H9 (cell line): Measurements from ENCODE around the gene PLXNB2. TPM values are rescaled to one million over a fixed set of nuclear protein-coding genes. Genes with fewer than 3 reads are reported as not detected.

Source experiments
- DNase-seq: peaks from one replicate; pipeline ENCODE4 v3.0.0-alpha.2; 2017
- H2AFZ ChIP-seq: one replicate; pipeline ENCODE4 v1.6.1; 2013; ENCODE audit warnings: mild to moderate bottlenecking, low read length, control low read depth, moderate library complexity
- H2AK5ac ChIP-seq: 2 replicates; pipeline ENCODE4 v1.6.1; 2013; ENCODE audit warnings: low read length, control low read depth, mixed read lengths; ENCODE audit not compliant: insufficient read length
- H2BK120ac ChIP-seq: one replicate; pipeline ENCODE4 v1.6.1; 2013; ENCODE audit warnings: low read depth, mild to moderate bottlenecking, low read length, control low read depth, inconsistent platforms; ENCODE audit not compliant: poor library complexity, severe bottlenecking
- H2BK12ac ChIP-seq: 2 replicates; pipeline ENCODE4 v1.6.1; 2013; ENCODE audit warnings: low read length, control low read depth, mixed read lengths, low read depth; ENCODE audit not compliant: insufficient read length
- H2BK15ac ChIP-seq: 2 replicates; pipeline ENCODE4 v1.6.1; 2013; ENCODE audit warnings: low read depth, low read length, control low read depth
- H2BK20ac ChIP-seq: one replicate; pipeline ENCODE4 v1.6.1; 2013; ENCODE audit warnings: low read depth, mild to moderate bottlenecking, low read length, control low read depth, inconsistent platforms; ENCODE audit not compliant: poor library complexity, severe bottlenecking
- H2BK5ac ChIP-seq: 2 replicates; pipeline ENCODE4 v1.6.1; 2013; ENCODE audit warnings: low read length, control low read depth, mixed read lengths; ENCODE audit not compliant: insufficient read length
- H3K14ac ChIP-seq: 2 replicates; pipeline ENCODE4 v1.6.1; 2013; ENCODE audit warnings: low read length, control low read depth; ENCODE audit not compliant: insufficient read depth
- H3K18ac ChIP-seq: 2 replicates; pipeline ENCODE4 v1.6.1; 2013; ENCODE audit warnings: low read depth, mild to moderate bottlenecking, mixed read lengths, low read length, control low read depth; ENCODE audit not compliant: insufficient read length
- H3K23ac ChIP-seq: 2 replicates; pipeline ENCODE4 v1.6.1; 2013; ENCODE audit warnings: low read length, control low read depth, mixed read lengths, low read depth; ENCODE audit not compliant: insufficient read length
- H3K23me2 ChIP-seq: 2 replicates; pipeline ENCODE4 v1.6.1; 2013; ENCODE audit warnings: low read depth, mild to moderate bottlenecking, mixed read lengths, low read length, control low read depth; ENCODE audit not compliant: insufficient read length, poor library complexity, severe bottlenecking
- H3K27ac ChIP-seq: 2 replicates; pipeline ENCODE4 v1.5.1; 2013; ENCODE audit warnings: low read length, control low read depth, mixed read lengths, low read depth; ENCODE audit not compliant: insufficient read length
- H3K27me3 ChIP-seq: 2 replicates; pipeline ENCODE4 v1.6.1; 2013; ENCODE audit warnings: low read length, control low read depth, inconsistent platforms; ENCODE audit not compliant: insufficient read depth
- H3K4ac ChIP-seq: 2 replicates; pipeline ENCODE4 v1.6.1; 2013; ENCODE audit warnings: low read depth, mild to moderate bottlenecking, control low read depth, inconsistent platforms, low read length, moderate library complexity
- H3K4me1 ChIP-seq: 2 replicates; pipeline ENCODE4 v1.6.1; 2013; ENCODE audit warnings: low read length, control low read depth, inconsistent platforms; ENCODE audit not compliant: insufficient read depth
- H3K4me2 ChIP-seq: 2 replicates; pipeline ENCODE4 v1.6.1; 2013; ENCODE audit warnings: low read length, control low read depth, mixed read lengths; ENCODE audit not compliant: insufficient read length, insufficient read depth
- H3K56ac ChIP-seq: 2 replicates; pipeline ENCODE4 v1.6.1; 2013; ENCODE audit warnings: low read depth, mild to moderate bottlenecking, mixed read lengths, low read length, control low read depth; ENCODE audit not compliant: insufficient read length
- H3K79me1 ChIP-seq: 2 replicates; pipeline ENCODE4 v1.6.1; 2013; ENCODE audit warnings: low read depth, mild to moderate bottlenecking, moderate library complexity, low read length, control low read depth, inconsistent platforms; ENCODE audit not compliant: insufficient read depth, poor library complexity, severe bottlenecking
- H3K79me2 ChIP-seq: 2 replicates; pipeline ENCODE4 v1.6.1; 2013; ENCODE audit warnings: low read length, control low read depth, inconsistent platforms; ENCODE audit not compliant: insufficient read depth
- H3K9ac ChIP-seq: 2 replicates; pipeline ENCODE4 v1.6.1; 2013; ENCODE audit warnings: low read length, control low read depth, mixed read lengths; ENCODE audit not compliant: insufficient read length; ENCODE audit errors: extremely low read depth
- H3K9me3 ChIP-seq: one replicate; pipeline ENCODE4 v1.6.1; 2013; ENCODE audit warnings: low read depth, low read length, inconsistent platforms; ENCODE audit not compliant: control insufficient read depth
- H3T11ph ChIP-seq: one replicate; pipeline ENCODE4 v1.6.1; 2013; ENCODE audit warnings: mild to moderate bottlenecking, low read length, control low read depth, inconsistent platforms
- H4K20me1 ChIP-seq: one replicate; pipeline ENCODE4 v1.6.1; 2013; ENCODE audit not compliant: control insufficient read depth, insufficient read length, insufficient read depth
- H4K5ac ChIP-seq: 2 replicates; pipeline ENCODE4 v1.6.1; 2013; ENCODE audit warnings: low read depth, mild to moderate bottlenecking, mixed read lengths, low read length, control low read depth; ENCODE audit not compliant: insufficient read length
- H4K8ac ChIP-seq: replicated peaks from 2 replicates; pipeline ENCODE4 v1.6.1; 2013; ENCODE audit warnings: low read length, control low read depth, mixed read lengths, low read depth; ENCODE audit not compliant: insufficient read length
- H4K91ac ChIP-seq: 2 replicates; pipeline ENCODE4 v1.6.1; 2013; ENCODE audit warnings: low read depth, mild to moderate bottlenecking, moderate library complexity, mixed read lengths, low read length, control low read depth; ENCODE audit not compliant: insufficient read length
- H3K27ac Mint-ChIP-seq, 3 experiments: 2 replicates in 2 of 3; 3 replicates in 1 of 3; pipeline ENCODE4 v1.8.0; 2020 to 2021; ENCODE audit warnings: mixed read lengths in 3 of 3, mild to moderate bottlenecking in 1 of 3, moderate library complexity in 1 of 3
- H3K27me3 Mint-ChIP-seq: 2 replicates; pipeline ENCODE4 v1.8.0; 2021; ENCODE audit warnings: low read depth, mild to moderate bottlenecking, moderate library complexity, mixed read lengths
- H3K36me3 Mint-ChIP-seq, 3 experiments: 2 replicates in 2 of 3; 3 replicates in 1 of 3; pipeline ENCODE4 v1.8.0; 2020 to 2021; ENCODE audit warnings: low read depth in 3 of 3, mixed read lengths in 3 of 3; ENCODE audit not compliant: insufficient read depth in 1 of 3
- H3K4me1 Mint-ChIP-seq, 2 experiments: 2 replicates each; pipeline ENCODE4 v1.8.0; 2020; ENCODE audit warnings: mixed read lengths in 2 of 2
- H3K4me3 Mint-ChIP-seq, 2 experiments: 2 replicates in 1 of 2; 3 replicates in 1 of 2; pipeline ENCODE4 v1.8.0; 2020 to 2021; ENCODE audit warnings: mild to moderate bottlenecking in 2 of 2, mixed read lengths in 2 of 2, moderate library complexity in 1 of 2
- H3K9me3 Mint-ChIP-seq, 2 experiments: 2 replicates in 1 of 2; 3 replicates in 1 of 2; pipeline ENCODE4 v1.8.0; 2020; ENCODE audit warnings: mild to moderate bottlenecking in 2 of 2, mixed read lengths in 2 of 2, moderate library complexity in 1 of 2
- WGBS: extraction: QIAGEN DNeasy Blood & Tissue Kit; methylation state at CpG from one replicate; pipeline ENCODE4 v1.1.7; 2013; ENCODE audit warnings: missing lambda C conversion rate, low lambda C conversion rate, mixed read lengths; ENCODE audit not compliant: insufficient read length; ENCODE audit errors: extremely low coverage; 5-methylcytosine and 5-hydroxymethylcytosine counted together
- total RNA-seq: library from RNA; stranded (reverse); gene quantifications from 2 replicates; pipeline ENCODE4 v1.2.1, GENCODE V29; 2021
- TF ChIP-seq, protein P1 (sequence below): fragments of 200-600 bp; sonication (generic); conservative IDR thresholded peaks from 3 replicates; pipeline ENCODE4 v1.8.0; 2021; ENCODE audit warnings: antibody characterized with exemption, mild to moderate bottlenecking

PLXNB2 gene
- total RNA-seq, 1 experiment from 2014 or later: 87.6 TPM

DNA sequence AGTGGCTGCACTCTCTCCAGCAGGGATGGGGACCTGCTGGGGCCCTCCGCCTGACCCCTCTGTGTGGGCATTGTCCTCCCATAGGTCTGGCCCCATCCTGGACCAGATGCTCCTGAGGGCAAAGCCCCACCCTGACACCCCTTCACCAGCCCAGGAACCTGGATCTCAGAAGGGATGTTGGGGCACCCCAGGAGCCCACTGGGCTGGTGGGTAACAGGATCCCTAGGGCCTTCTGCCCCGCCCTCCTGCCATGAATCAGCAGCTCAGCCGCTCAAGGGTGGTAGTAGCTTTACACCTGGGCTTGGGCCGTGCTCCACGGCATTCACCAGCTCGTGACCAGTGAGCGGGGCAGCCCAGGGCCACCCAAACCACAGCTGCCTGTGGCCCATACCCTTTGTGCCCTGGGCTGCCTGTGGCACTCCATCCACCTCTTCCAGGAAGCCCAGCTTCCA, 45.0 kb downstream of the PLXNB2 start:
- no peak overlapping the region for H3K9ac ChIP-seq
- H3T11ph ChIP-seq: no peak overlapping the region
- H4K91ac ChIP-seq: no peak overlapping the region
- no peak overlapping the region; a peak in 1 of 7 replicates for H3K27ac Mint-ChIP-seq
- no peak overlapping the region for H3K18ac ChIP-seq
- H2BK15ac ChIP-seq: no peak overlapping the region
- no peak overlapping the region for H3K4me2 ChIP-seq
- no peaks in the 10 kb centered on the region for H3K79me1 ChIP-seq
- H4K5ac ChIP-seq: no peak overlapping the region
- no peak for DNase-seq
- H2BK20ac ChIP-seq: no peak overlapping the region
- no peak overlapping the region for H2BK12ac ChIP-seq
- no peak overlapping the region for H3K4ac ChIP-seq
- peaks cover 64% of the 10 kb centered on the region for H3K27me3 Mint-ChIP-seq
- H2BK120ac ChIP-seq: no peak overlapping the region
- H3K79me2 ChIP-seq: no peaks in the 10 kb centered on the region
- H2AK5ac ChIP-seq: no peak overlapping the region
- no peak overlapping the region for H3K27ac ChIP-seq
- TF ChIP-seq, protein P1, sequence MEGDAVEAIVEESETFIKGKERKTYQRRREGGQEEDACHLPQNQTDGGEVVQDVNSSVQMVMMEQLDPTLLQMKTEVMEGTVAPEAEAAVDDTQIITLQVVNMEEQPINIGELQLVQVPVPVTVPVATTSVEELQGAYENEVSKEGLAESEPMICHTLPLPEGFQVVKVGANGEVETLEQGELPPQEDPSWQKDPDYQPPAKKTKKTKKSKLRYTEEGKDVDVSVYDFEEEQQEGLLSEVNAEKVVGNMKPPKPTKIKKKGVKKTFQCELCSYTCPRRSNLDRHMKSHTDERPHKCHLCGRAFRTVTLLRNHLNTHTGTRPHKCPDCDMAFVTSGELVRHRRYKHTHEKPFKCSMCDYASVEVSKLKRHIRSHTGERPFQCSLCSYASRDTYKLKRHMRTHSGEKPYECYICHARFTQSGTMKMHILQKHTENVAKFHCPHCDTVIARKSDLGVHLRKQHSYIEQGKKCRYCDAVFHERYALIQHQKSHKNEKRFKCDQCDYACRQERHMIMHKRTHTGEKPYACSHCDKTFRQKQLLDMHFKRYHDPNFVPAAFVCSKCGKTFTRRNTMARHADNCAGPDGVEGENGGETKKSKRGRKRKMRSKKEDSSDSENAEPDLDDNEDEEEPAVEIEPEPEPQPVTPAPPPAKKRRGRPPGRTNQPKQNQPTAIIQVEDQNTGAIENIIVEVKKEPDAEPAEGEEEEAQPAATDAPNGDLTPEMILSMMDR: no peak
- H3K14ac ChIP-seq: no peak overlapping the region
- no peaks in the 10 kb centered on the region; the same call in 1 of the 2 replicates for H3K27me3 ChIP-seq
- H3K36me3 Mint-ChIP-seq: no peaks in the 10 kb centered on the region
- H4K20me1 ChIP-seq: no peaks in the 10 kb centered on the region
- peaks cover 8 to 12% of the 10 kb centered on the region in 2 experiments for H3K4me1 Mint-ChIP-seq
- peaks cover 2 to 3% of the 10 kb centered on the region in 2 experiments; a peak in 2 of 5 replicates for H3K9me3 Mint-ChIP-seq
- H4K8ac ChIP-seq: no peak overlapping the region
- H3K23ac ChIP-seq: no peak overlapping the region
- H2BK5ac ChIP-seq: no peak overlapping the region
- no peaks in the 10 kb centered on the region for H3K4me1 ChIP-seq
- peaks cover 8% of the 10 kb centered on the region for H3K23me2 ChIP-seq
- H3K4me3 Mint-ChIP-seq: peak overlapping the region; percentile 63 to 78
- WGBS: no CpG with 5 or more reads among the region's 7 CpGs
- H2AFZ ChIP-seq: no peak overlapping the region
- H3K56ac ChIP-seq: no peak overlapping the region
- H3K9me3 ChIP-seq: no peaks in the 10 kb centered on the region
